HepG2 (cell line): ENCODE results near the gene MYH9. TPM values are rescaled to one million over a fixed set of nuclear protein-coding genes. Genes with fewer than 3 reads are reported as not detected.

Experiments used
- CREM ChIP-seq, 2 experiments: sonication (generic) in 1 of 2; formaldehyde crosslinking in 1 of 2; IDR thresholded peaks; 2 replicates each; pipeline versions ENCODE4 v1.4.0 to v1.6.1; 2016 to 2020; ENCODE audit warnings: antibody characterized with exemption in 1 of 2, mild to moderate bottlenecking in 1 of 2, missing genetic modification reagents in 1 of 2
- DMAP1 ChIP-seq: IDR thresholded peaks from 2 replicates; pipeline ENCODE4 v1.6.1; 2016
- ETV5 ChIP-seq: IDR thresholded peaks from 2 replicates; pipeline ENCODE4 v1.6.1; 2018; ENCODE audit warnings: missing biosample characterization, missing genetic modification reagents, inconsistent platforms, borderline replicate concordance
- IRF2 ChIP-seq: IDR thresholded peaks from 2 replicates; pipeline ENCODE4 v1.6.1; 2018; ENCODE audit warnings: missing genetic modification reagents, missing compliant biosample characterization
- KAT8 ChIP-seq: IDR thresholded peaks from 2 replicates; pipeline ENCODE4 v1.6.1; 2016; ENCODE audit warnings: missing genetic modification reagents, missing compliant biosample characterization
- KLF11 ChIP-seq: IDR thresholded peaks from 2 replicates; pipeline ENCODE4 v1.6.1; 2016; ENCODE audit warnings: missing compliant biosample characterization
- KLF12 ChIP-seq: sonication (generic); formaldehyde crosslinking; IDR thresholded peaks from 2 replicates; pipeline ENCODE4 v1.4.0; 2020; ENCODE audit warnings: missing genetic modification reagents, borderline replicate concordance
- MAF1 ChIP-seq: sonication (generic); formaldehyde crosslinking; IDR thresholded peaks from 2 replicates; pipeline ENCODE4 v1.5.0; 2020; ENCODE audit warnings: missing genetic modification reagents, borderline replicate concordance
- MXI1 ChIP-seq: IDR thresholded peaks from 3 replicates; pipeline ENCODE4 v1.6.1; 2012; ENCODE audit warnings: low read depth, low read length, inconsistent platforms, borderline replicate concordance
- PATZ1 ChIP-seq: sonication (generic); formaldehyde crosslinking; IDR thresholded peaks from 2 replicates; pipeline ENCODE4 v1.4.0; 2020; ENCODE audit warnings: missing genetic modification reagents
- TCF7 ChIP-seq: sonication (generic); IDR thresholded peaks from 2 replicates; pipeline ENCODE4 v1.6.1; 2016; ENCODE audit warnings: antibody characterized with exemption, low read depth
- ZBTB21 ChIP-seq: sonication (generic); formaldehyde crosslinking; IDR thresholded peaks from 2 replicates; pipeline ENCODE4 v1.4.0; 2020; ENCODE audit warnings: missing genetic modification reagents
- ZFYVE20 ChIP-seq: sonication (generic); formaldehyde crosslinking; IDR thresholded peaks from 2 replicates; pipeline ENCODE4 v1.8.0; 2023; ENCODE audit warnings: low read depth, mild to moderate bottlenecking, moderate library complexity, missing genetic modification reagents, borderline replicate concordance
- ZNF558 ChIP-seq: sonication (generic); formaldehyde crosslinking; IDR thresholded peaks from 2 replicates; pipeline ENCODE4 v1.9.0; 2022; ENCODE audit warnings: mild to moderate bottlenecking, missing genetic modification reagents, borderline replicate concordance
- ZNF569 ChIP-seq: sonication (generic); formaldehyde crosslinking; IDR thresholded peaks from 2 replicates; pipeline ENCODE4 v1.5.0; 2020; ENCODE audit warnings: mild to moderate bottlenecking, missing genetic modification reagents, moderate library complexity, borderline replicate concordance
- ZNF609 ChIP-seq: sonication (generic); formaldehyde crosslinking; IDR thresholded peaks from 2 replicates; pipeline ENCODE4 v1.4.0; 2020; ENCODE audit warnings: mild to moderate bottlenecking, missing genetic modification reagents, borderline replicate concordance
- ZNF678 ChIP-seq: sonication (generic); formaldehyde crosslinking; IDR thresholded peaks from 2 replicates; pipeline ENCODE4 v1.4.0; 2020; ENCODE audit warnings: mild to moderate bottlenecking, missing genetic modification reagents
- ZNF775 ChIP-seq: sonication (generic); formaldehyde crosslinking; IDR thresholded peaks from 2 replicates; pipeline ENCODE4 v1.4.0; 2020; ENCODE audit warnings: missing genetic modification reagents, mild to moderate bottlenecking, moderate library complexity, borderline replicate concordance
- polyA plus RNA-seq, 8 experiments: library from polyadenylated mRNA; depleted of rRNA in 3 of 8; stranded (reverse) in 7 of 8; unstranded in 1 of 8; fragments of >200 nt; fragmentation: Illumina TruSeq in 4 of 8; extraction: Trizol in 4 of 8; gene quantifications; 2 replicates each; pipeline versions ENCODE4 v1.2.1 to v1.2.3, GENCODE V29; 2011 to 2016; ENCODE audit warnings: low read depth in 4 of 8, missing spikeins in 1 of 8, mixed read lengths in 1 of 8; ENCODE audit not compliant: insufficient read depth in 1 of 8
- total RNA-seq, 5 experiments: library from RNA; depleted of rRNA; stranded (reverse); fragments of >200 nt; fragmentation: Illumina TruSeq; extraction: Trizol; gene quantifications; 2 replicates each; pipeline ENCODE4 v1.2.3, GENCODE V29; 2016; ENCODE audit warnings: low read depth in 1 of 5

The MYH9 gene
- total and polyA plus RNA-seq, 2 of the 13 experiments (the other 11 are each of a cell fraction or from before 2014, with no cell fraction given) = 50.7 to 98.5 TPM

GRCh38 chr22:36386351-36386899 is 1.3 kb downstream of the MYH9 start (continued):
- TF ChIP-seq ZNF678 (no peak), MXI1 (0 out of 3 replicates have a peak, but pooled peaks have one; percentile 7), ZNF569 (no peak), MAF1 (no peak), CREM (IDR thresholded peaks at IDR 0.05) (no peak), CREM (CRISPR knock-in tag; IDR thresholded peaks at IDR 0.05) (no peak), ZNF775 (CRISPR knock-in tag) (no peak), KLF12 (no peak), ZNF609 (CRISPR knock-in tag) (no peak), ZNF558 (CRISPR knock-in tag) (0 out of 2 replicates have a peak, but pooled peaks have one; percentile 28), ZBTB21 (CRISPR knock-in tag) (no peak), KLF11 (CRISPR knock-in tag) (no peak), IRF2 (CRISPR knock-in tag) (no peak), PATZ1 (CRISPR knock-in tag) (peak; percentile 7; the same call in 1 of the 2 replicates), TCF7 (no peak), DMAP1 (CRISPR knock-in tag) (no peak), ZFYVE20 (CRISPR knock-in tag) (no peak), ETV5 (CRISPR knock-in tag) (no peak), KAT8 (CRISPR knock-in tag) (no peak)
